ENCODE results near the gene PTGES.
"Not testable (repeated sequence)": the region's sequence is repeated elsewhere in the genome, so short reads cannot be mapped to it uniquely, and the experiment has no call there.

The PTGES gene, protein sequence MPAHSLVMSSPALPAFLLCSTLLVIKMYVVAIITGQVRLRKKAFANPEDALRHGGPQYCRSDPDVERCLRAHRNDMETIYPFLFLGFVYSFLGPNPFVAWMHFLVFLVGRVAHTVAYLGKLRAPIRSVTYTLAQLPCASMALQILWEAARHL

GRCh38 chr9:129752900-129753729 lies at the start of gene PTGES:
PTGES (minus strand) TSS chr9:129753042; CDS start chr9:129753012, 30 bp downstream.
- DNase-seq: peak; percentile 42

DNA sequence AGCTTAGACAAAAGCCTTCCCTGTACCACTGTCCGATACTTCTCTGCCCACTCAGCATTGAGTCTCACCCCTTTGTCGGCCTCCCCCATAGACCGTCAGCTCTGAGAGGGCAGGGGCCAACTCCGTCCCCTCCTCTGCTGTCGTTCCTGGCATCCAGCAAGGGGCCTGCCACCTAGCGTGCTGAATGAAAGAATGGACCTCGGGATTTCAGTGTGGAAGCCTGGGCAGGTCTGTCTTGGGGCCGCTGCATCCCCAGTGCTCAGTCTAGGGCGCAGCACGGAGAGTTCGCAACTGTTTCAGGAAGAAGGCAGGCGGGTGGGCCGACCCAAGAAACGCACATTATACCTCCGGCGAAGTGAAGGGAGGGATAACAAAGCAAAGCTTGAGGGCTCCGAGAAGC lies 48.7 kb upstream of the PTGES start:
- DNase-seq: no peak

DNA sequence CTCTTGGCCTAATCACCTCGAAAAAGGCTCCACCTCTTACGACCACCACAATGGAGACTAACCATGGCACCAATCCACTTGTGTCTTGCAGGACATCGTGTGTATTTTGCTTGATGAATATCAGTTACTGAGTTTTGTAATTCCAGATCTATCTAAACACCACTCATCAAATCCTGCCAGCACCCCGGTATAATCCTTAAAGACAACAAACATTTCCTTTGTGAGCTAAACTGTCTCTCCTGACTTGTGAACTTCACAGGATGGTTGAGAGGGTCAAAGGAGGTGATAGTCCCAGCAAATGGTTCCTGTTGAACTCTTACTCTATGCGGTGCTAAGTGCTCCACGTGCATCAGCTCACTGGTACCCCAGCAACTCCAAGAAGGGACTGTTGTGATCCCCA lies 46.1 kb upstream of the PTGES start:
- DNase-seq: no peak

GRCh38 chr9:129796029-129796428 lies 43.2 kb upstream of the PTGES start:
- DNase-seq: not testable (repeated sequence)

GRCh38 chr9:129794549-129794948 lies 41.7 kb upstream of the PTGES start:
- no peak for DNase-seq

DNA sequence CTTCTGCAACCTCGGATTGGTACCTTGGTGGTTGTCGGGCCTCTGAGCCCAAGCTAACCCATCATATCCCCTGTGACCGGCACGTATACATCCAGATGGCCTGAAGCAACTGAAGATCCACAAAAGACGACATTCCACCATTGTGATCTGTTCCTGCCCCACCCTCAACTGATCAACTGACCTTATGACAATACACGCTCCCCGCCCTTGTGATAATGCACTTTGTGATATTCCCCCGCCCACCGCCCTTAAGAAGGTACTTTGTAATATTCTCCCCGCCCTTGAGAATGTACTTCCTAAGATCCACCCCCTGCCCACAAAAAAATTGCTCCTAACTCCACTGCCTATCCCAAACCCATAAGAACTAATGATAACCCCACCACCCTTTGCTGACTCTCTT lies 33.6 kb upstream of the PTGES start:
- DNase-seq: no peak

GRCh38 chr9:129785866-129786265 lies 33.0 kb upstream of the PTGES start:
- DNase-seq: no peak

GRCh38 chr9:129784970-129785369 lies 32.1 kb upstream of the PTGES start:
- DNase-seq: not testable (repeated sequence)

DNA sequence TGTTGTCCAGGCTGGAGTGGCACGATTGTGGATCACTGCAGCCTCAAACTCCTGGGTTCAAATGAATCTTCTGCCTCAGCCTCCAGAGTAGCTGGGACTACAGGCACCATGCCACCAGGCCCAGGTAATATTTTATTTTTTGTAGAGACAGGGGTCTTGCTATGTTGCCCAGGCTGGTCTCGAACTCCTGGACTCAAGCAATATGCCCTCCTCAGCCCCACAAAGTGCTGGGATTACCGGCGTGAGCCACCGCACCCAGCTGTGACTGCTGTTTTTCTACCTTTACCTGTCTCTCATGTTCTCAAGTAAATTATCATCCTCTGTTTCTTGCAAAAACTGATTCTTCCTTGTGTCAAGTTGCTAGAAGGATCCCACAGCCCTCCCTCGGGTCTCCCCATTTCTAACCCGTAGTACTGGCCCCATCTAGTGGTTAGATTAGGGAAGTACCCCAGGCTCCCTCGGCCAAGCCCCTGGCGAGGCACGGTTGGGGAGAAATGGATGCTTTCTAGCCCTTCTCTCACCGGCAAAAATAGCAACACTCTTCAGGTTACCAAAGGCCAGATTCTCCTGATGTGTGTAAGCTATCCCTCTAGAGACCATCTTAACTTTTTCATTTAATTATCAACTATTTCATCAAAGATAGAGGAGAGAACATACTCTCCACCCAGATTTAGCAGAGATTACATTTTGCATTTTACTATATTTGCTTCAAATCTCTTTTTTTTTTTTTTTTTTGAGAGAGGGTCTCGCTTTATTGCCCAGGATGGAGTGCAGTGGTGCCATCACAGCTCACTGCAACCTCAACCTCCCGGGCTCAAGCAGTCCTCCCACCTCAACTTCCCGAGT lies 30.9 kb upstream of the PTGES start:
- peak; percentile 81 for DNase-seq

GRCh38 chr9:129781981-129782380 lies 29.1 kb upstream of the PTGES start:
- DNase-seq: no peak

DNA sequence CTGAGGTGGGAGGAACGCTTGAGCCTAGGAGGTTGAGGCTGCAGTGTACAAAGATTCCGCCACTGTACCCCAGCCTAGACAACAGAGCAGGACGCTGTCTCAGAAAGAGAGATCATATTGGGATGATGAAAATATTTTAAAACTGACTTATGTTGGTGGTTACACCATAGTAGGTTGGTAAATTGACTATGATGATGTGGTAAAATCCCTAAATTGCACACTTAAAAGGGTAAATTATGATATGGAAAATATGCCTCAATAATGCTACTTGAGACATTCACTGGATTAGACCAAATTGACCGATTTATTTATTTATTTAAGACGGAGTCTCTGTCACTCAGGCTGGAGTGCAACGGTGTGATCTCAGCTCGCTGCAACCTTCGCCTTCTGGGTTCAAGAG lies 28.3 kb upstream of the PTGES start:
- no peak for DNase-seq

DNA sequence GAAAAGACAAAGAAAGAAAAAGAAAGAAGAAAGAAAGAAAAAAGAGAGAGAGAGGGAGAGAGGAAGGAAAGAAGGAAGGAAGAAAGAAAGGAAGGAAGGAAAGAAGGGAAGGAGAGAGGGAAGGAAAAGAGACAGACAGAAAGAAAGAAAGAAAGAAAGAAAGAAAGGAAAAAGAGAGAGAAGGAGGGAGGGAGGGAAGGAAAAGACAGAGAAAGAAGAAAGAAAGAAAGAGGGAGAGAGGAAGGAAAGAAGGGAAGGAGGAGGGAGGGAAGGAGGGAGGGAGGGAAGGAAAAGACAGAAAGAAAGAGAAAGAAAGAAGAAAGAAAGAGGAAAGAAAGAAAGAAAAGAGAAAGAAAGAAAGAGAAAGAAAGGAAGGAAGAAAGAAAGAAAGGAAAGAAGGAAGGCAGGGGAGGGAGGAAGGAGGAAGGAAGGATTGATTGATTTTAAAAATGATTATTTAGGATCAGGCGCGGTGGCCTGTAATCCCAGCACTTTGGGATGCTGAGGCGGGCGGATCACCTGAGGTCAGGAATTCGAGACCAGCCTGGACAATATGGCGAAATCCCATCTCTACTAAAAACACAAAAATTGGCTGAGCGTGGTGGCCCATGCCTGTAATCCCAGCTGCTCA lies 26.8 kb upstream of the PTGES start:
- no peak for DNase-seq

- DNase-seq: no peak
Observed at GRCh38 chr9:129778469-129778868, 25.6 kb upstream of the PTGES start.

- DNase-seq: no peak
Observed at GRCh38 chr9:129777769-129778130, 24.9 kb upstream of the PTGES start.

DNA sequence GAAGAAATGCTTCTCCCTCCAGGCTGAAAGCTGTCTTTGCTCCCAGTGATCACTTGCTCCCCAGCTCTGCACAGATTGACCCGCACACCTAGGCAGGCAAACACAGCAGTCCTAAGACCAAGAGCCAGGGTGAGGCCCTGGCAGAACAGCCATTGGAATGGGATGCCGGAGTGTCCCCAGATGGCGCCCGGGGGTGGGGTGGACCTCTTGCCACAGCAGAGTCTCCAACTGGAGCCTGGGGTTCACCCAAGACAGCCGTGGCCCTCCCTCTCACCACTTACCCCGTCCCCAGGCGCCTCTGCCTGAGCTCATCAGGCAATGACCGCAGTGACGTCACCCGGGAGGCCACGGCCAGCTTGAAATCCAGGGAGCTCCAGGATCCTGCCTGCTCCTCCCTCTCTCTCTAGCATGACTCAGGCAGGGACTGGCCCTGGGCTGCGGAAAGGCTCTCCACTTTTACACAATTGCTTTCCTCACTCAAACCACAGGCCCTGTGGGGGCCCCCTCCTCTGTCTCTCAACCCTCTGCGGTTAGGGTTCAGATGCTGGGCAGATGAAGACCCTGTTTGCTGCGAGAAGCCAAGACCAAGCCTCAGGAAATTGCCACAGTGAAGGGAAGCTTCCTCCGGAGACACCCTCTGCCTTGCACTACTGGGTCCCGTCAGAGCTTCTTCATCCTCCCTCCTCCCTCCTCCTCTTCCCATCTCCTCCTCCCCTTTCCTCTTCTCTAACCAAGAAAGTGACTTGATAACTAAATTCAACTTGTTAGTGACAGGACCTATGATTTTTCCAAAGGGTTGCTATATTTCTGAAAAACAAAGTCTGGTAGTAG lies 24.3 kb upstream of the PTGES start:
- peak; percentile 42 for DNase-seq

- DNase-seq: no peak
Observed at GRCh38 chr9:129776566-129776937, 23.7 kb upstream of the PTGES start.

- not testable (repeated sequence) for DNase-seq
Observed at GRCh38 chr9:129776096-129776495, 23.3 kb upstream of the PTGES start.

DNA sequence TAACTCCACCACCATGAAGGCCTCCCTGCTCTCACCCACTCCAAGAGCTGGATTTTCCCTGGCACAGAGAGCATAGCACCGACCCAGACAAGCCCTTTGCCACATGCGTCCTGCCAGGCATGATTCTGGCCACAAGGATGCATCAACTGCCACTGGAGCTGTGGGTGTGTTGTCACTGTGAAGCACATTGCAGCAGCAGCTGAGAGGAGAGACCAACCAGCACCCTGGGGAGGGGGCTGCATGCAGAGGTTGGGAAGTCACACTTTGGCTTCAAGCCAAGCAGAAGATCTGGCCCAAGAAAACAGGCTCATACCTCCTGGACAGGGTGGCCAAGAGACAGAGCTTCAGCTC lies 22.6 kb upstream of the PTGES start:
- DNase-seq: no peak

DNA sequence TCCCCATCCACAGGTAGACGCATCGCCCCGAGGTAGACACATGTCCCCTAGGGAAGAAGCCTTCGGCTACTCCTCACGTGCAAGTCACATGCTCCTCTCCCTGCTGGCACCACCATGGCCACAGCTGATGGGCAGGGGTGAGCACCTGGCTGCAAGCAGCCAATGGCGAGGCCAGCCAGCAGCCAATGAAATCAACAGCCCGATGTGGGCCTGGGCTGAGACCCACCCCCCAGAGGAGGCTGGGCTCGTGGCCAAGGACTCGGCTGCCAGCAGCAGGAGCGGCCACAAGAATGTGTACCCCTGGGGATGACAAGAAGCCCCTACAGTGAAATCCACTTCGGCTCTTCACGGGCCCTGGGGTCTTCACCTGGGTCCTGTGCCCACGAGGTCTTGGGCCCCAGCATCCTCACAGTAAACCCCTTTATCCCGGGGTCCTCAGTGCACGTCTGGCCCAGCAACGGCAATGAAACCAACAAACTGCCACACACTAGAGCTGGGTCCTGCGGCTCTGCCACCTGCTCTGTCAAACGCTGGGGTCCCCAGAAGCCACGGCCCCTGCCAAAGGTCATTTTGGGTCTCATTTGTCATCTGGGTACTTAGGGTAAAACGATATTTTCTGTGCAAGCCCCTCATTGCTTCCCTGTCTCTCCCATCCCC lies 22.1 kb upstream of the PTGES start:
- DNase-seq: no peak

GRCh38 chr9:129773262-129774048 lies 20.6 kb upstream of the PTGES start:
- DNase-seq: no peak

DNA sequence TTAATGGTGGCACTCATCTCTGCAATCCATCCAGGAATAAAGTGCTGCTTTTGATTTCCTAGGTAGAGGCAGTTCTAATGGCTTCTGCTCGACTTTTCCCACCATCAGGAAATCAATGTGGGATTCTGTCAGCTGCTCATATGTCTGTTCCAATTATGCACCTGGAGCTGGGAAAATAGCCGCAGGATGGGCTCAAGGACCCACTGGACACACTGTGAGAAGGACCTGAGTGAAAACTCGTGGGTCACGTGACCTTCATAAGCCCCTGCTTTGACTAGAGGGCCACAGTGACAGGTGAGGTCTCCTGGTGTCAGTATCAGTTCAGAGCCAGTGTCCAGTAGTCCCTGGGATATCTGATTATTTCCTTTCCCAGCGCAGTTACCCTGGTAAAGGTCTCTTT lies 17.9 kb upstream of the PTGES start:
- no peak for DNase-seq

Measured in stimulated activated CD4-positive, alpha-beta T cell treated with anti-CD3 and anti-CD28 coated beads, Interleukin-4, amount 100 ng/mL, for 24 hours (primary cell).